ENCODE results near the gene SFMBT2.

SFMBT2 gene

GRCh38 chr10:7425691-7426090 is 14.9 kb upstream of the SFMBT2 start:
- DNase-seq (ENCODE audit: low spot score): no peak

- no peak for DNase-seq (ENCODE audit: low spot score)
Observed at GRCh38 chr10:7424919-7425318, 14.1 kb upstream of the SFMBT2 start.

- DNase-seq (ENCODE audit: low spot score): no peak
Observed at GRCh38 chr10:7424315-7424714, 13.5 kb upstream of the SFMBT2 start.

DNA sequence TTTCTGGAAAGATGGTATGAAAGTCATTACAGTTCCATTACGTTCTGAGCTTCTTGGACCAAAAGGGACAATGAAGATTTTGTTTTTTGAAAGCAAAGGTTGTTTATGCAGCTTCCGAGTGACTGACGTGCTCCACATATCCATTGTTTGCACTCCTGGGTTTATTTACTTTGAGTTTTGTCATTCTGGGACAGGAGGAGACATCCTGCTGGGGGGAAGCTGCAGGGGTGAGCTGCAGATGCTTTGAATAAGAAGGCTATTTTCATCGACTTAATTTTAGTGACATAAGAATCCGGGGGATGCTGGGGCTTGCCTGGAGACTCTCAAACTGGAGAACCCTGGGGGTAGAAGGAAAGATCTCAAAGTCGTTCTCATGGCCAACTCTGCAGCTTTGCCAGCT is 12.7 kb upstream of the SFMBT2 start:
- DNase-seq (ENCODE audit: low spot score): no peak

DNA sequence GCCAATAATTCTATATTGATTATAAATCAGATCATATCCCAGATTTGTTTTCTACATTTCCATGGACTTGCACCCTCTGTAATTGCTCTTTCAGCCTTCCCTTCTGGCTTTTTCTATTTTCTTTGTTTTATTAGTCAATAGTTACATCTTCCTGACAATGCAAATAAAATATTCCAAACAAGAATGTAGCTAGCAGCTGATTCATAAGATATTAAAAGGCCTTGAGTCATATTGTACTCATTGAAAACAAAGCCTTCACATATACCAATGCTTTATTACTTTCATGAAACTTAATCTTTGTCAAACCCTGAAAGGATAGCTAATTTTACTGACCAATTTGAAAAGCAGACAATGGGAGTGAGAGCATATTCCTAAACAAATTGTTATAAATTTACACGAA is 10.7 kb upstream of the SFMBT2 start:
- DNase-seq (ENCODE audit: low spot score): no peak

GRCh38 chr10:7419998-7420397 is 9.2 kb upstream of the SFMBT2 start:
- DNase-seq (ENCODE audit: low spot score): no peak

GRCh38 chr10:7417807-7418206 is 7.0 kb upstream of the SFMBT2 start:
- no peak for DNase-seq (ENCODE audit: low spot score)

- no peak for DNase-seq (ENCODE audit: low spot score)
Observed at GRCh38 chr10:7417103-7417623, 6.3 kb upstream of the SFMBT2 start.

- DNase-seq (ENCODE audit: low spot score): no peak
Observed at GRCh38 chr10:7414766-7415165, 3.9 kb upstream of the SFMBT2 start.

- DNase-seq (ENCODE audit: low spot score): no peak
Observed at GRCh38 chr10:7412928-7413282, 2.1 kb upstream of the SFMBT2 start.

- no peak for DNase-seq (ENCODE audit: low spot score)
Observed at GRCh38 chr10:7412237-7412927, 1.5 kb upstream of the SFMBT2 start.

GRCh38 chr10:7411671-7412128 is 866 bp upstream of the SFMBT2 start:
- no peak for DNase-seq (ENCODE audit: low spot score)

DNA sequence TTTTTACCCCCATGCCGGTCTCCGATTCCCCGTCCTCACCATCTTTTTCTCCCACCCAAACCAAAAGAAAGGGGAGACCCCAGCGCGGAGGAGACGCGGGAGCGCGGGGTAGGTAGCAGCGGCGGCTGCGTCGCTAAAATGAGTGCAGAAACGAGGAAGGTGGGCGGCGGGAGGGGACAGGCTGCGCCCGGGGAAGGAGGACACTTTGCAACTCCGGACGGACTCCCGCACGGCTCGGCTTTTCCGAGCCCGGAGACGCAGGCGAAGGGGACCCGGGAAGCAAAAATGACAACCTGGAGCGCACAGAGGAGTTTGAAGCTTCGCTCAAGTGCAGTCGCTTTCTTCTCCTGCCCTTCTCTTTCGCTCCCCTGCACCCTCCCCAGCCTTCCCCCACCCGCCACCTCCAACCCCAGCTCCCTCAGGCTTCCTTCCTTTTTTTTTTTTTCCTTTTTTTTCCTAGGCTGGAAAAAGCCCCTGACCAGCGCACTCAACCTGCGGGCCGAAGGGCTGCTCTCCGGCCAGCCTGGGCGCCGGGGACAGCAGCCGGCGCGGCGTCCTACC is 453 bp downstream of the SFMBT2 start:
- DNase-seq (ENCODE audit: low spot score): no peak

DNA sequence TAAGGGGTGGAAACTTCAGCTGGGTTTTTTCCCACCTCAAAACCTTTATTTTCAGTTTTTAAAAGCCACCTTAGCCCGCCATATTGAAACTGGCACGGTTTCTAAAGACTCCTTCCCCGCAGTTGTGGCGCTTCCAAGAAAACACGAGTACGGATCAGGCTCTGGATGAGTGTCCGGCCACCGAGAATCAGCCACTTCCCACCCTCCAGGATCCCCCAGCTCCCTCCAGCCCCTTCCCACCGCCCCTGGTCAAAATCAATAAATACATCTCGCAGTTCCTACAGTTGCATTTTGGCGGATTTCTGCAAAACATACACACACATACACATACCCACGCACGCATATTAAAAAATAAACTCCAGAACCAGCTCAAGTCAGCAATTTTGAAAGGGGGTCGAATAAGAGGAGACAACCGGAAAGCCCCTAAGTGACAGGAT is 1.1 kb downstream of the SFMBT2 start:
- no peak for DNase-seq (ENCODE audit: low spot score)

GRCh38 chr10:7409045-7409731 is 1.6 kb downstream of the SFMBT2 start:
- no peak for DNase-seq (ENCODE audit: low spot score)

GRCh38 chr10:7408291-7409044 is 2.4 kb downstream of the SFMBT2 start:
- no peak for DNase-seq (ENCODE audit: low spot score)

DNA sequence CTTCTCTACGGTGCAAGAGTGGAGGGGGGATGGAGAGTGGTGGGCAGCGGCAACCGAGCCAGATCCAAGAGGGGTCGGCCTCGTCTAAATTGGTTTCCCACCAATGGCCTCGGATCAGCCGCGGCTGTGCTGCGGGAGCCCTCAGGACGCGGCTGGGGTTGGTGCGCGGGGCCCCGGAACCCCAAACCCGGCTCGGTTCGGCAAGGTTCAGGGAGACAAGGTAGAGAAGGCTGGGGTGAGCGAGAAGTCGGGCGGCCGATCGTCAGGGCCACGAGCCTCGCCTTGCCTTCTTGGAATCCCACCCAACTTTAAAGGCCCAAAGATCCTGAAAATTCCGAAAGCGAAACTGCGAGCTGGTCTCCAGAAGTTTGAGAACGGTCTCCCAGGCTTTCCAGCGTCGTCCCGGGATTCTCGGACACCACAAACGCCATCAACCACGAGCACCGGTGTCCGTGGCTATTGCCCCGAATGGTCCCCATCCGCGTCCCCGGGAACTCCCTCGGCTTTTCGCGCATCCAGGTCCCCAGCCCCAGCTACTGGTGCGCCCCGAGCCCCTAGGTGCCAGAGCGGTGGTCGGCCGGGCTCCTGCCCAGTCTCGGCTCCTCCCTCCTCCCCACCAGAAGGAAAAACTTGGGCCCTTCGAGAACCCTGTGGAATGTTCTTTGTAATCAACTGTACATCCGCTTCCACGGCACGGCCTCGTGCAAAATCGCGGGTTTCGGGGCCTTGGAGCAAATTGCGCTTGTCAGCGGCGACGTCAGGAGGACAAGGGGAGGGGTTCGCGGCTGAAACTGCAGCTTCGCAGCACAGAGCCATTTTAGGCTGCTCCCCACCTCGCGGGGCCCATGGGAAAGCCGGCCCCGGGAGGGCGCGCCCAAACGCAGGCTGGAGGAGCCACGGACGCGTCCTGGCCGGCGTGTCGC is 3.2 kb downstream of the SFMBT2 start:
- DNase-seq (ENCODE audit: low spot score): no peak

- no peak for DNase-seq (ENCODE audit: low spot score)
Observed at GRCh38 chr10:7406712-7407333, 4.0 kb downstream of the SFMBT2 start.

GRCh38 chr10:7405637-7406036 is 5.2 kb downstream of the SFMBT2 start:
- DNase-seq (ENCODE audit: low spot score): no peak

- no peak for DNase-seq (ENCODE audit: low spot score)
Observed at GRCh38 chr10:7403620-7404019, 7.2 kb downstream of the SFMBT2 start.

GRCh38 chr10:7401782-7402181 is 9.1 kb downstream of the SFMBT2 start:
- DNase-seq (ENCODE audit: low spot score): no peak
